K562 (cell line): ENCODE data around the gene COG3. TPM values are rescaled to one million over a fixed set of nuclear protein-coding genes. Genes with fewer than 3 reads are reported as not detected.

Experiments used
- ATAC-seq: fragments of 200-7000 bp; cut with Tn5 transposase; 3 replicates; pipeline ENCODE4 v1.9.1; 2020; ENCODE audit warnings: moderate library complexity
- BruUV-seq: library from RNA; stranded (reverse); fragments of 400-500 nt; replicated peaks from 2 replicates; lab custom pipeline; 2021; lab: Mats Ljungman, UMichigan
- CTCF ChIA-PET: fragments of 300-600 bp; formaldehyde crosslinking; extraction: SDS; loops from one replicate; lab custom pipeline; 2021; ENCODE audit warnings: low intra/inter-chr PET ratio; lab: Yijun Ruan, JAX
- POLR2A ChIA-PET: fragments of 300-600, 350-650 bp; sonication (Branson Sonifier 250); formaldehyde crosslinking; extraction: SDS; loops from one replicate; lab custom pipeline; 2021; ENCODE audit warnings: antibody characterized with exemption, inconsistent platforms; lab: Yijun Ruan, JAX
- DNase-seq, 4 experiments: peaks; one replicate each; pipeline versions ENCODE4 v3.0.0 to v3.0.0-alpha.2; 2011 to 2018; ENCODE audit warnings: low spot score in 3 of 4, mixed read lengths in 3 of 4; ENCODE audit errors: extremely low read depth in 1 of 4
- FAIRE-seq: peaks from 2 replicates; lab custom pipeline; 2011; peaks lifted over from hg19 to GRCh38; lab: Jason Lieb, UNC
- H2AFZ ChIP-seq: 2 replicates; pipeline ENCODE4 v1.6.0; 2011; ENCODE audit warnings: low read depth, low read length, control low read depth, inconsistent platforms
- H3K27ac ChIP-seq: fragments of 200-600 bp; 3 replicates; pipeline ENCODE4 v1.8.0; 2011; ENCODE audit warnings: low read depth, mild to moderate bottlenecking, control low read depth, inconsistent platforms, low read length, moderate library complexity, mixed read lengths; ENCODE audit errors: extremely low read depth
- H3K27me3 ChIP-seq, 2 experiments: fragments of 300-600 bp in 1 of 2; 2 replicates in 1 of 2; 3 replicates in 1 of 2; pipeline versions ENCODE4 v1.6.0 to v1.8.0; 2011; ENCODE audit warnings: inconsistent platforms in 2 of 2, low read length in 2 of 2, mild to moderate bottlenecking in 1 of 2, mixed read lengths in 1 of 2, moderate library complexity in 1 of 2; ENCODE audit not compliant: control insufficient read depth in 2 of 2, insufficient read depth in 2 of 2
- H3K36me3 ChIP-seq: fragments of 300-600 bp; 3 replicates; pipeline ENCODE4 v1.8.0; 2011; ENCODE audit warnings: mild to moderate bottlenecking, low read length, inconsistent platforms; ENCODE audit not compliant: control insufficient read depth, insufficient read depth
- H3K4me1 ChIP-seq, 2 experiments: fragments of 200-600 bp in 1 of 2; replicated peaks in 1 of 2; 2 replicates in 1 of 2; 3 replicates in 1 of 2; pipeline versions ENCODE4 v1.5.1 to v1.8.0; 2011; ENCODE audit warnings: inconsistent platforms in 2 of 2, low read length in 2 of 2, mild to moderate bottlenecking in 1 of 2, mixed read lengths in 1 of 2, moderate library complexity in 1 of 2; ENCODE audit not compliant: control insufficient read depth in 2 of 2, insufficient read depth in 2 of 2
- H3K4me2 ChIP-seq: 2 replicates; pipeline ENCODE4 v1.6.1; 2011; ENCODE audit warnings: low read length, control low read depth, inconsistent platforms, mixed read lengths; ENCODE audit not compliant: insufficient read depth
- H3K4me3 ChIP-seq: fragments of 200-600 bp; sonication (generic), shearing (Covaris generic); 2 replicates; pipeline ENCODE4 v1.5.1; 2016; ENCODE audit warnings: control low read depth, inconsistent platforms
- H3K79me2 ChIP-seq: fragments of 200-600 bp; 3 replicates; pipeline ENCODE4 v1.8.0; 2011; ENCODE audit warnings: low read length, inconsistent platforms; ENCODE audit not compliant: control insufficient read depth, insufficient read depth
- H3K9ac ChIP-seq, 2 experiments: 2 replicates each; pipeline versions ENCODE4 v1.6.0 to v1.6.1; 2011; ENCODE audit warnings: low read depth in 2 of 2, low read length in 2 of 2, control low read depth in 1 of 2, inconsistent platforms in 1 of 2, mild to moderate bottlenecking in 1 of 2, mixed read lengths in 1 of 2; ENCODE audit not compliant: insufficient read depth in 1 of 2
- H3K9me1 ChIP-seq: one replicate; pipeline ENCODE4 v1.6.0; 2011; ENCODE audit warnings: inconsistent platforms, mild to moderate bottlenecking, low read length, moderate library complexity; ENCODE audit not compliant: control insufficient read depth, insufficient read depth
- H3K9me3 ChIP-seq: replicated peaks from 2 replicates; pipeline ENCODE4 v1.5.1; 2011; ENCODE audit warnings: low read depth, low read length, inconsistent platforms; ENCODE audit not compliant: control insufficient read depth, insufficient read depth
- H4K20me1 ChIP-seq: replicated peaks from 2 replicates; pipeline ENCODE4 v1.6.1; 2011; ENCODE audit warnings: low read length, inconsistent platforms, mixed read lengths; ENCODE audit not compliant: control insufficient read depth, insufficient read depth
- EWSR1 ChIP-seq: fragments of 450-650 bp; IDR thresholded peaks from 2 replicates; pipeline ENCODE4 v1.6.1; 2018; ENCODE audit warnings: borderline replicate concordance, mild to moderate bottlenecking, low read depth, moderate library complexity; ENCODE audit not compliant: partially characterized antibody
- NFXL1 ChIP-seq: fragments of 450-650 bp; formaldehyde crosslinking; IDR thresholded peaks from 2 replicates; pipeline ENCODE4 v1.4.0; 2021; ENCODE audit warnings: mild to moderate bottlenecking
- NR2C2 ChIP-seq, 2 experiments: fragments of 200-800 bp in 1 of 2; sonication (Bioruptor generic) in 1 of 2; sonication (generic) in 1 of 2; formaldehyde crosslinking in 1 of 2; IDR thresholded peaks; 2 replicates each; pipeline versions ENCODE4 v1.6.1 to v1.8.0; 2016 to 2022; ENCODE audit warnings: mild to moderate bottlenecking in 1 of 2, missing compliant biosample characterization in 1 of 2, missing genetic modification characterization in 1 of 2, missing genetic modification reagents in 1 of 2
- NR2F6 ChIP-seq: fragments of 450-650 bp; formaldehyde crosslinking; IDR thresholded peaks from 2 replicates; pipeline ENCODE4 v1.4.0; 2020; ENCODE audit warnings: mild to moderate bottlenecking
- PHB2 ChIP-seq: fragments of 450-650 bp; IDR thresholded peaks from 2 replicates; pipeline ENCODE4 v1.6.1; 2017; ENCODE audit warnings: low read depth
- RBBP5 ChIP-seq: fragments of 200-600 bp; sonication (generic); IDR thresholded peaks from 2 replicates; pipeline ENCODE4 v1.6.1; 2012; ENCODE audit warnings: borderline replicate concordance, mild to moderate bottlenecking, low read length, control low read depth, inconsistent platforms; ENCODE audit not compliant: insufficient read depth, poor library complexity, severe bottlenecking
- SREBF1 ChIP-seq: fragments of 150-350 bp; IDR thresholded peaks from 2 replicates; pipeline ENCODE4 v1.6.1; 2014; ENCODE audit warnings: antibody characterized with exemption, low read depth, low read length, borderline replicate concordance
- TRIM28 ChIP-seq: fragments of 450-650 bp; IDR thresholded peaks from 2 replicates; pipeline ENCODE4 v1.6.1; 2017
- YY1 ChIP-seq, 3 experiments: IDR thresholded peaks; 2 replicates each; pipeline ENCODE4 v1.6.1; 2011; ENCODE audit warnings: low read length in 2 of 3, mild to moderate bottlenecking in 2 of 3, moderate library complexity in 2 of 3, borderline replicate concordance in 1 of 3, control low read depth in 1 of 3, low read depth in 1 of 3; ENCODE audit not compliant: insufficient read depth in 3 of 3, insufficient replicate concordance in 2 of 3, control insufficient read depth in 1 of 3, insufficient read length in 1 of 3; ENCODE audit errors: extremely low read depth in 1 of 3
- ZNF436 ChIP-seq: fragments of 250-450, 450-650 bp; sonication (Bioruptor Pico); formaldehyde crosslinking; IDR thresholded peaks from 2 replicates; pipeline ENCODE4 v1.7.0; 2020; ENCODE audit warnings: mild to moderate bottlenecking
- ZNF766 ChIP-seq: fragments of 200-800 bp; sonication (Bioruptor generic); conservative IDR thresholded peaks from 2 replicates; pipeline ENCODE4 v1.6.1; 2016; ENCODE audit warnings: missing genetic modification characterization, missing compliant biosample characterization
- WGBS: fragments of 100-300 bp; shearing (Covaris generic); methylation state at CpG from one replicate; pipeline ENCODE4 v1.1.6; 2016; ENCODE audit warnings: low coverage, mixed read lengths; ENCODE audit not compliant: insufficient coverage; ENCODE audit errors: missing lambda C conversion rate; 5-methylcytosine and 5-hydroxymethylcytosine counted together
- in situ Hi-C: fragments of 300-500 bp; cut with MboI; formaldehyde crosslinking; loops from 4 replicates; pipeline ENCODE4 v1.15.0; 2018; ENCODE audit warnings: inconsistent platforms, mixed read lengths
- intact Hi-C: fragments of 100-400 bp; cut with micrococcal nuclease; formaldehyde crosslinking; loops from 2 replicates; pipeline ENCODE4 v1.14.2; 2022
- polyA plus RNA-seq, 8 experiments: library from polyadenylated mRNA; depleted of rRNA in 4 of 8; stranded (reverse) in 5 of 8; unstranded in 3 of 8; fragments of >200 nt; fragmentation: Nextera tagmentation in 2 of 8; fragmentation: Illumina TruSeq in 1 of 8; extraction: Ambion mirVana in 2 of 8; extraction: Trizol in 1 of 8; gene quantifications; 2 replicates each; pipeline versions ENCODE4 v1.2.1 to v1.2.3, GENCODE V29; 2011 to 2014; ENCODE audit warnings: inconsistent platforms in 1 of 8, missing spikeins in 1 of 8
- total RNA-seq, 7 experiments: library from RNA; depleted of rRNA in 6 of 7; stranded (reverse); fragments of >200 nt in 6 of 7; fragmentation: Illumina TruSeq in 2 of 7; extraction: Trizol in 2 of 7; gene quantifications; 2 replicates each; pipeline versions ENCODE4 v1.2.1 to v1.2.3, GENCODE V29; 2011 to 2021; ENCODE audit warnings: low replicate concordance in 1 of 7
- TF ChIP-seq, protein P1 (sequence below), 2 experiments: fragments of 450-650 bp in 1 of 2; IDR thresholded peaks; 2 replicates each; pipeline ENCODE4 v1.6.1; 2011 to 2017; ENCODE audit warnings: low read depth in 2 of 2, antibody characterized with exemption in 1 of 2, borderline replicate concordance in 1 of 2, low read length in 1 of 2, mild to moderate bottlenecking in 1 of 2, mixed read lengths in 1 of 2; ENCODE audit not compliant: control insufficient read depth in 1 of 2
- TF ChIP-seq, protein P2 (sequence below): fragments of 250-450 bp; sonication (Bioruptor Pico); IDR thresholded peaks from 2 replicates; pipeline ENCODE4 v1.4.0; 2020; ENCODE audit warnings: mild to moderate bottlenecking, moderate library complexity

COG3 gene
- total and polyA plus RNA-seq, 9 of the 15 experiments (the other 6 are each of a cell fraction or from before 2014, with no cell fraction given): 3.9 to 22.9 (median 14.5) TPM

DNA sequence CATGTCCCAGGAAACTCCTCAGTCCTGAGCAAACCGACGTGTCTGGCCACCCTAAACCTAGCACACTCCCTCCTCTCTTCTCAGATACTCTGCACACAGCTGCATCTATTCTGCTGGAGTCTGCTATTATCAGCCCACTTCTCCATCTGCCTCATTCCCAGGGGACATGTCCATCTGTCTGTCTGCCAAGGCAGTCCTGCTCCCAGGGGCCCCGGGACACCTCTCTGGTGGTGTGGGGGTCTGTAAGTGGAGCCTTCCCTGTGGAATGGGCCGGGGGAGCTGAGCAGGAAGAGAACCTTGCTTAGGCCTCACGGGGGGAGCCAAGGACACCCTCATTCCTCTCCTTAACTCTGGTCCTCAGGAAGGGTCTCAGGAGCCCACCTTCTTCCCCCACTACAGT is 78.1 kb downstream of the COG3 start:
- Histone ChIP-seq H3K27me3 (peaks cover 0 to 2% of the 10 kb centered on the region in 2 experiments; a peak in 2 of 5 replicates), H3K27ac (no peak overlapping the region), H2AFZ (no peak overlapping the region), H3K9ac (no peak overlapping the region), H3K4me2 (no peak overlapping the region), H3K79me2 (no peaks in the 10 kb centered on the region), H3K9me3 (no peaks in the 10 kb centered on the region), H4K20me1 (no peaks in the 10 kb centered on the region; the same call in 1 of the 2 replicates), H3K9me1 (no peaks in the 10 kb centered on the region), H3K36me3 (no peaks in the 10 kb centered on the region), H3K4me1 (peaks cover 0 to 4% of the 10 kb centered on the region in 2 experiments; a peak in 2 of 5 replicates), H3K4me3 (no peak overlapping the region)
- FAIRE-seq (no peak), ATAC-seq (no peak), DNase-seq (no peak)
- no TSS peak for BruUV-seq
- intact Hi-C loops: no loop called here
- in situ Hi-C loops: no loop called here
- ChIA-PET CTCF (no interaction called here), POLR2A (no interaction called here)
- WGBS: 11% methylated on average over 4 of the region's 5 CpGs
- TF ChIP-seq, protein P1, sequence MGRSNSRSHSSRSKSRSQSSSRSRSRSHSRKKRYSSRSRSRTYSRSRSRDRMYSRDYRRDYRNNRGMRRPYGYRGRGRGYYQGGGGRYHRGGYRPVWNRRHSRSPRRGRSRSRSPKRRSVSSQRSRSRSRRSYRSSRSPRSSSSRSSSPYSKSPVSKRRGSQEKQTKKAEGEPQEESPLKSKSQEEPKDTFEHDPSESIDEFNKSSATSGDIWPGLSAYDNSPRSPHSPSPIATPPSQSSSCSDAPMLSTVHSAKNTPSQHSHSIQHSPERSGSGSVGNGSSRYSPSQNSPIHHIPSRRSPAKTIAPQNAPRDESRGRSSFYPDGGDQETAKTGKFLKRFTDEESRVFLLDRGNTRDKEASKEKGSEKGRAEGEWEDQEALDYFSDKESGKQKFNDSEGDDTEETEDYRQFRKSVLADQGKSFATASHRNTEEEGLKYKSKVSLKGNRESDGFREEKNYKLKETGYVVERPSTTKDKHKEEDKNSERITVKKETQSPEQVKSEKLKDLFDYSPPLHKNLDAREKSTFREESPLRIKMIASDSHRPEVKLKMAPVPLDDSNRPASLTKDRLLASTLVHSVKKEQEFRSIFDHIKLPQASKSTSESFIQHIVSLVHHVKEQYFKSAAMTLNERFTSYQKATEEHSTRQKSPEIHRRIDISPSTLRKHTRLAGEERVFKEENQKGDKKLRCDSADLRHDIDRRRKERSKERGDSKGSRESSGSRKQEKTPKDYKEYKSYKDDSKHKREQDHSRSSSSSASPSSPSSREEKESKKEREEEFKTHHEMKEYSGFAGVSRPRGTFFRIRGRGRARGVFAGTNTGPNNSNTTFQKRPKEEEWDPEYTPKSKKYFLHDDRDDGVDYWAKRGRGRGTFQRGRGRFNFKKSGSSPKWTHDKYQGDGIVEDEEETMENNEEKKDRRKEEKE (IDR thresholded peaks at IDR 0.05; ENCODE audit: borderline replicate concordance in 1 of 2, control insufficient read depth in 1 of 2, low read depth in 2 of 2, low read length in 1 of 2): no peak
- TF ChIP-seq RBBP5 (no peak), PHB2 (no peak), EWSR1 (no peak), NR2C2 (CRISPR knock-in tag; IDR thresholded peaks at IDR 0.05) (no peak), NR2C2 (tag; IDR thresholded peaks at IDR 0.05) (no peak), ZNF766 (CRISPR knock-in tag) (no peak), YY1 (IDR thresholded peaks at IDR 0.05; ENCODE audit: borderline replicate concordance in 1 of 3, control insufficient read depth in 1 of 3, extremely low read depth in 1 of 3, insufficient read depth in 3 of 3, insufficient read length in 1 of 3, insufficient replicate concordance in 2 of 3, low read depth in 1 of 3, low read length in 2 of 3) (no peak), ZNF436 (CRISPR knock-in tag) (no peak), TRIM28 (no peak), NR2F6 (CRISPR knock-in tag) (no peak), NFXL1 (CRISPR knock-in tag) (no peak), SREBF1 (no peak)
- TF ChIP-seq, protein P2, sequence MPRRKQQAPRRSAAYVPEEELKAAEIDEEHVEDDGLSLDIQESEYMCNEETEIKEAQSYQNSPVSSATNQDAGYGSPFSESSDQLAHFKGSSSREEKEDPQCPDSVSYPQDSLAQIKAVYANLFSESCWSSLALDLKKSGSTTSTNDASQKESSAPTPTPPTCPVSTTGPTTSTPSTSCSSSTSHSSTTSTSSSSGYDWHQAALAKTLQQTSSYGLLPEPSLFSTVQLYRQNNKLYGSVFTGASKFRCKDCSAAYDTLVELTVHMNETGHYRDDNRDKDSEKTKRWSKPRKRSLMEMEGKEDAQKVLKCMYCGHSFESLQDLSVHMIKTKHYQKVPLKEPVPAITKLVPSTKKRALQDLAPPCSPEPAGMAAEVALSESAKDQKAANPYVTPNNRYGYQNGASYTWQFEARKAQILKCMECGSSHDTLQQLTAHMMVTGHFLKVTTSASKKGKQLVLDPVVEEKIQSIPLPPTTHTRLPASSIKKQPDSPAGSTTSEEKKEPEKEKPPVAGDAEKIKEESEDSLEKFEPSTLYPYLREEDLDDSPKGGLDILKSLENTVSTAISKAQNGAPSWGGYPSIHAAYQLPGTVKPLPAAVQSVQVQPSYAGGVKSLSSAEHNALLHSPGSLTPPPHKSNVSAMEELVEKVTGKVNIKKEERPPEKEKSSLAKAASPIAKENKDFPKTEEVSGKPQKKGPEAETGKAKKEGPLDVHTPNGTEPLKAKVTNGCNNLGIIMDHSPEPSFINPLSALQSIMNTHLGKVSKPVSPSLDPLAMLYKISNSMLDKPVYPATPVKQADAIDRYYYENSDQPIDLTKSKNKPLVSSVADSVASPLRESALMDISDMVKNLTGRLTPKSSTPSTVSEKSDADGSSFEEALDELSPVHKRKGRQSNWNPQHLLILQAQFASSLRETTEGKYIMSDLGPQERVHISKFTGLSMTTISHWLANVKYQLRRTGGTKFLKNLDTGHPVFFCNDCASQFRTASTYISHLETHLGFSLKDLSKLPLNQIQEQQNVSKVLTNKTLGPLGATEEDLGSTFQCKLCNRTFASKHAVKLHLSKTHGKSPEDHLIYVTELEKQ (CRISPR knock-in tag): no peak
